Measurements from ENCODE around the gene VTI1A. TPM values are rescaled to one million over a fixed set of nuclear protein-coding genes. Genes with fewer than 3 reads are reported as not detected.

Gene VTI1A
- total and polyA plus RNA-seq, 2 of the 8 experiments (the other 6 are each of a cell fraction or from before 2014, with no cell fraction given): 6.0 to 20.0 TPM

GRCh38 chr10:112698818-112699164 lies 251.8 kb downstream of the VTI1A start:
- Histone ChIP-seq H3K56ac (replicated peaks; ENCODE audit: insufficient read length, low read depth, low read length) (no peak overlapping the region), H2BK5ac (ENCODE audit: low read depth, low read length) (no peak overlapping the region), H4K20me1 (replicated peaks in 1 of 2; ENCODE audit: control insufficient read depth in 1 of 2, insufficient read depth in 2 of 2, low read length in 2 of 2) (no peaks in the 10 kb centered on the region), H3K18ac (ENCODE audit: extremely low read depth, low read length) (no peak overlapping the region), H2BK15ac (ENCODE audit: low read length) (no peak overlapping the region; the same call in 1 of the 2 replicates), H3K9ac (replicated peaks in 1 of 4; ENCODE audit: extremely low read depth in 1 of 4, low read depth in 3 of 4, low read length in 3 of 4) (no peak overlapping the region), H2BK12ac (ENCODE audit: low read depth, low read length) (no peak overlapping the region), H3K23me2 (ENCODE audit: low read depth, low read length) (no peaks in the 10 kb centered on the region; the same call in 1 of the 2 replicates), H3K14ac (ENCODE audit: insufficient read length) (no peak overlapping the region), H2BK120ac (replicated peaks; ENCODE audit: low read depth, low read length) (no peak overlapping the region), H3K79me1 (ENCODE audit: low read depth, low read length) (no peaks in the 10 kb centered on the region), H3K4me3 (ENCODE audit: extremely low read depth in 1 of 4, insufficient read depth in 2 of 4, low read depth in 3 of 4, low read length in 4 of 4) (no peak overlapping the region), H2AFZ (ENCODE audit: low read length) (no peak overlapping the region), H3K27me3 (replicated peaks in 1 of 4; ENCODE audit: control insufficient read depth in 3 of 4, extremely low read depth in 1 of 4, insufficient read depth in 3 of 4, low read length in 3 of 4) (no peaks in the 10 kb centered on the region), H3K79me2 (ENCODE audit: control insufficient read depth in 1 of 2, insufficient read depth in 2 of 2, low read length in 2 of 2) (no peaks in the 10 kb centered on the region), H3K4ac (replicated peaks; ENCODE audit: insufficient read length, low read depth, low read length) (no peak overlapping the region), H2BK20ac (ENCODE audit: low read length) (no peak overlapping the region), H4K91ac (replicated peaks; ENCODE audit: insufficient read length, low read length) (no peak overlapping the region), H2AK5ac (ENCODE audit: low read depth, low read length) (0 out of 2 replicates have a peak overlapping the region, but pooled peaks have one; percentile 30), H3K27ac (ENCODE audit: low read depth, low read length) (no peak overlapping the region), H3K4me1 (replicated peaks in 1 of 4; ENCODE audit: control insufficient read depth in 3 of 4, insufficient read depth in 4 of 4, low read length in 3 of 4) (no peaks in the 10 kb centered on the region), H4K8ac (ENCODE audit: extremely low read depth, insufficient read depth, low read length) (no peak overlapping the region), H3K36me3 (ENCODE audit: control insufficient read depth in 2 of 4, insufficient read depth in 4 of 4, low read length in 3 of 4) (no peaks in the 10 kb centered on the region), H4K5ac (ENCODE audit: insufficient read length, low read depth, low read length) (no peak overlapping the region), H3K23ac (ENCODE audit: insufficient read length) (no peak overlapping the region), H3K9me3 (ENCODE audit: insufficient read depth in 2 of 2, low read depth in 1 of 2, low read length in 1 of 2) (no peaks in the 10 kb centered on the region), H3K4me2 (ENCODE audit: insufficient read depth in 1 of 2, low read depth in 2 of 2, low read length in 2 of 2) (no peak overlapping the region)
- ChIA-PET CTCF (ENCODE audit: partially characterized antibody) (interaction anchor here (0.8 to 6.6 kb wide), 4 partner anchors 10 to 101 kb away, joined by 3 to 40 read pairs (median 8); no protein-coding TSS in a partner anchor), POLR2A (ENCODE audit: partially characterized antibody) (no interaction called here)
- FAIRE-seq (no peak), DNase-seq (ENCODE audit: low read depth in 1 of 2, low spot score in 2 of 2) (peak in 1 of 2 experiments; percentile 23)
- TF ChIP-seq POU5F1 (IDR thresholded peaks at IDR 0.05; ENCODE audit: low read depth, low read length) (no peak), ASH2L (IDR thresholded peaks at IDR 0.05; ENCODE audit: low read length) (no peak), POLR2AphosphoS5 (IDR thresholded peaks at IDR 0.05; ENCODE audit: low read depth, low read length) (no peak), E2F6 (IDR thresholded peaks at IDR 0.05) (no peak), GTF2F1 (IDR thresholded peaks at IDR 0.05; ENCODE audit: borderline replicate concordance, low read depth, low read length) (no peak), FOSL1 (IDR thresholded peaks at IDR 0.05; ENCODE audit: insufficient read depth, low read depth, low read length) (no peak), KDM5A (IDR thresholded peaks at IDR 0.05; ENCODE audit: low read length) (no peak), MAFK (IDR thresholded peaks at IDR 0.05; ENCODE audit: low read depth, low read length) (no peak), GABPA (IDR thresholded peaks at IDR 0.05; ENCODE audit: borderline replicate concordance, insufficient read depth, low read length) (no peak)
- 99% methylated on average over 5 of the region's 5 CpGs; no CpG with 5 or more reads in 1 of the 2 experiments for WGBS, 2 experiments (ENCODE audit: extremely low coverage in 1 of 2, insufficient coverage in 1 of 2, insufficient read length in 1 of 2, insufficient replicate concordance in 2 of 2, low coverage in 1 of 2, low lambda C conversion rate in 2 of 2, missing lambda C conversion rate in 1 of 2)
